ENCODE measurements around the gene PARP14. TPM values are rescaled to one million over a fixed set of nuclear protein-coding genes. Genes with fewer than 3 reads are reported as not detected.

Gene PARP14
- total RNA-seq, 2 experiments from 2014 or later = 53.1 to 53.3 TPM

- Mint-ChIP-seq H3K27me3 (no peaks in the 10 kb centered on the region), H3K4me1 (ENCODE audit: low read depth) (peaks cover 13% of the 10 kb centered on the region), H3K36me3 (ENCODE audit: low read depth) (peaks cover 52% of the 10 kb centered on the region), H3K4me3 (no peak overlapping the region), H3K27ac (no peak overlapping the region), H3K9me3 (no peaks in the 10 kb centered on the region)
- ChIA-PET POLR2A (interaction anchor here (1.2 to 1.5 kb wide), 3 partner anchors 11 to 126 kb away, joined by 3 to 5 read pairs (median 3); partner anchors contain the start of genes DTX3L and PARP9), CTCF (no interaction called here)
- no peak for TF ChIP-seq CTCF (IDR thresholded peaks at IDR 0.05)
- ATAC-seq (no peak), DNase-seq (no peak)
- intact Hi-C loops (cut with micrococcal nuclease) = no loop called here
Measured at GRCh38 chr3:122690096-122690495, 9.5 kb downstream of the PARP14 start.

- POLR2A ChIA-PET = interaction anchor here (1.2 kb wide), 1 partner anchor 12 kb away, joined by 3 read pairs; no protein-coding TSS in a partner anchor
- Mint-ChIP-seq H3K36me3 (ENCODE audit: low read depth) (peaks cover 55% of the 10 kb centered on the region), H3K27me3 (no peaks in the 10 kb centered on the region), H3K27ac (peak overlapping the region; percentile 32), H3K4me3 (no peak overlapping the region), H3K9me3 (no peaks in the 10 kb centered on the region), H3K4me1 (ENCODE audit: low read depth) (peaks cover 11% of the 10 kb centered on the region)
- ATAC-seq = no peak
- TF ChIP-seq CTCF (IDR thresholded peaks at IDR 0.05) = no peak
- intact Hi-C loops (cut with micrococcal nuclease) = no loop called here
- CTCF ChIA-PET = no interaction called here
- DNase-seq = no peak
Measured at GRCh38 chr3:122691195-122691594, 10.6 kb downstream of the PARP14 start.

- peaks cover 16% of the 10 kb centered on the region for H3K4me1 Mint-ChIP-seq (ENCODE audit: low read depth)
- peaks cover 51% of the 10 kb centered on the region for H3K36me3 Mint-ChIP-seq (ENCODE audit: low read depth)
- H3K4me3 Mint-ChIP-seq = no peak overlapping the region
- no peak for DNase-seq
- CTCF ChIA-PET = no interaction called here
- intact Hi-C loops (cut with micrococcal nuclease) = no loop called here
- H3K27ac Mint-ChIP-seq = no peak overlapping the region
- H3K9me3 Mint-ChIP-seq = no peaks in the 10 kb centered on the region
- TF ChIP-seq CTCF (IDR thresholded peaks at IDR 0.05) = no peak
- no peaks in the 10 kb centered on the region for H3K27me3 Mint-ChIP-seq
- POLR2A ChIA-PET = interaction anchor here (0.6 to 1.3 kb wide), 2 partner anchors 13 to 152 kb away, joined by 3 to 6 read pairs; no protein-coding TSS in a partner anchor
- no peak for ATAC-seq
Measured at GRCh38 chr3:122692674-122693073, 12.0 kb downstream of the PARP14 start.

GRCh38 chr3:122694966-122695365 lies 14.3 kb downstream of the PARP14 start:
- H3K36me3 Mint-ChIP-seq (ENCODE audit: low read depth) = peaks cover 57% of the 10 kb centered on the region

More at GRCh38 chr3:122694966-122695365, 14.3 kb downstream of the PARP14 start:
- peaks cover 10% of the 10 kb centered on the region for H3K4me1 Mint-ChIP-seq (ENCODE audit: low read depth)
- H3K4me3 Mint-ChIP-seq = no peak overlapping the region
- TF ChIP-seq CTCF (IDR thresholded peaks at IDR 0.05) = no peak
- no peak for DNase-seq
- ChIA-PET CTCF (interaction anchor here (1.0 to 1.2 kb wide), 3 partner anchors 15 to 135 kb away, joined by 3 to 4 read pairs (median 3); no protein-coding TSS in a partner anchor), POLR2A (interaction anchor here (1.2 to 1.5 kb wide), 2 partner anchors 11 to 25 kb away, joined by 3 to 4 read pairs; no protein-coding TSS in a partner anchor)
- no peak for ATAC-seq
- peak overlapping the region; percentile 1 for H3K27ac Mint-ChIP-seq
- H3K9me3 Mint-ChIP-seq = no peaks in the 10 kb centered on the region
- H3K27me3 Mint-ChIP-seq = no peaks in the 10 kb centered on the region
- intact Hi-C loops (cut with micrococcal nuclease) = no loop called here
